ENCODE data around the gene STX19. TPM values are rescaled to one million over a fixed set of nuclear protein-coding genes. Genes with fewer than 3 reads are reported as not detected.

Gene STX19
- polyA plus RNA-seq, 1 experiment: not detected

DNA sequence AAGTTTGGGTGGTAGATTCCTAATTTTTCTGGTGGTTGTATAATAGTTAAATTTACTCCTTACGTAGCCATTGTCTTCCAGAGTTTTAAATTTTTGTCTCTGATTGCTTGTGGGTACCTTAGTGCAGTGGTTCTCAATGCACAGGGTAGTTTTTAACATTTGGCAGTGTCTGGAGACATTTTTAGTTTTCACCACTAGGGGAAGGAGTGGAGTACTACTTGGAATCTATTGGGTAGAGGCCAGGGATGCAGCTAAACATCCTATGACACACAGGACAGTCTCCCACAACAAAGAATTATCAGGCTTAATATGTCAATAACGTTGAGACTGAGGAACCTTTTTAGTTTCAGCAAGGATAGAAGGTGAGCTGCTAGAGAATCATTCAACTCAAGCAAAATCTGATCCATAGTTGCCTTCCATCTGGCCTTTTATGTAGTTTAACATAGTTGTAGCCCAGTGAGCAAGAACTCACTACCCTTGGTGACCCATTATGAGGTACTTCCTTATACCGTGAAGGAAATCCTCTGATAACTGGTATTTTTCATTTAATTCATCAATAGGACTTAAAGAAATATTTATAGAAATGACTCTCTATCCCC lies 8.6 kb upstream of the STX19 start:
- POLR2A ChIA-PET: no interaction called here
- CTCF ChIA-PET: interaction anchor here (0.7 to 2.4 kb wide), 14 partner anchors 9 to 213 kb away, joined by 3 to 9 read pairs (median 6); partner anchors contain the start of genes DHFR2, NSUN3 and STX19

GRCh38 chr3:94026623-94027022 lies 1.8 kb downstream of the STX19 start:
- ChIA-PET POLR2A (no interaction called here), CTCF (interaction anchor here (0.9 to 1.7 kb wide), 3 partner anchors 10 to 43 kb away, joined by 3 to 6 read pairs (median 5); partner anchors contain the start of genes DHFR2 and NSUN3)
- H3K27ac ChIP-seq (ENCODE audit: low read depth, low read length): no peak overlapping the region
- DNase-seq (ENCODE audit: low read depth, low spot score): no peak
- H3K9me3 ChIP-seq (ENCODE audit: control insufficient read depth, insufficient read depth, low read length): no peaks in the 10 kb centered on the region
- H3K4me3 ChIP-seq (ENCODE audit: low read depth, low read length): no peak overlapping the region
- H3K27me3 ChIP-seq (ENCODE audit: control insufficient read depth, insufficient read depth, low read length): no peaks in the 10 kb centered on the region
- no peak for TF ChIP-seq CTCF (IDR thresholded peaks at IDR 0.05; ENCODE audit: low read depth, low read length)

More for the DNA sequence above, 8.6 kb upstream of the STX19 start:
- Histone ChIP-seq H3K27ac (ENCODE audit: low read depth, low read length) (no peak overlapping the region), H3K27me3 (ENCODE audit: control insufficient read depth, insufficient read depth, low read length) (no peaks in the 10 kb centered on the region), H3K4me3 (ENCODE audit: low read depth, low read length) (no peak overlapping the region), H3K9me3 (ENCODE audit: control insufficient read depth, insufficient read depth, low read length) (no peaks in the 10 kb centered on the region)
- peak; percentile 4 for DNase-seq (ENCODE audit: low read depth, low spot score)
- peak; percentile 63 for TF ChIP-seq CTCF (IDR thresholded peaks at IDR 0.05; ENCODE audit: low read depth, low read length)

GRCh38 chr3:94024385-94024784 lies 4.0 kb downstream of the STX19 start:
- no peaks in the 10 kb centered on the region for H3K27me3 ChIP-seq (ENCODE audit: control insufficient read depth, insufficient read depth, low read length)
- H3K27ac ChIP-seq (ENCODE audit: low read depth, low read length): no peak overlapping the region
- H3K4me3 ChIP-seq (ENCODE audit: low read depth, low read length): no peak overlapping the region
- no peaks in the 10 kb centered on the region for H3K9me3 ChIP-seq (ENCODE audit: control insufficient read depth, insufficient read depth, low read length)
- no peak for TF ChIP-seq CTCF (IDR thresholded peaks at IDR 0.05; ENCODE audit: low read depth, low read length)
- CTCF ChIA-PET: interaction anchor here (1.1 to 1.9 kb wide), 2 partner anchors 13 to 46 kb away, joined by 4 to 10 read pairs; no protein-coding TSS in a partner anchor
- POLR2A ChIA-PET: no interaction called here
- DNase-seq (ENCODE audit: low read depth, low spot score): no peak

DNA sequence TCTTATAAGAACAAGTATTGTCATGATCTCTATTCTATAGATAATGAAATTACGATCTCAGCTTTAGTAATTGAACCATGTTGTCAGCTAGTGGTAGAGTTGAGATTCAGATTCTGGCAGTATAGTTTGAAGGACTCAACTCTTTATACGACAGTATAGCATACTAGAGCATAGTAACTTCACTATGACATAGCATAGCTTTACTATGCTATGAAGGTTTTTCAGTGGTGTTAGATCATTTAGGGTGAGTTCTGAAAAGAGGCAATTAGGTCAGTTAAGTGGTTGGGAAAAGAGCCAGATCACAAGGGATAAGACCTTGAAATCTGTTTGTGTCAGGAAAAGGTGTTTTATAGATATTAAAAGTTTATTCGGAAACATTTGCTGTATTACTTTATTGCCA lies 8.1 kb downstream of the STX19 start:
- Histone ChIP-seq H3K27ac (ENCODE audit: low read depth, low read length) (no peak overlapping the region), H3K4me3 (ENCODE audit: low read depth, low read length) (no peak overlapping the region), H3K27me3 (ENCODE audit: control insufficient read depth, insufficient read depth, low read length) (no peaks in the 10 kb centered on the region), H3K9me3 (ENCODE audit: control insufficient read depth, insufficient read depth, low read length) (no peaks in the 10 kb centered on the region)
- ChIA-PET POLR2A (no interaction called here), CTCF (interaction anchor here (1.3 to 3.0 kb wide), 3 partner anchors 9 to 49 kb away, joined by 4 to 10 read pairs (median 9); no protein-coding TSS in a partner anchor)
- DNase-seq (ENCODE audit: low read depth, low spot score): no peak
- TF ChIP-seq CTCF (IDR thresholded peaks at IDR 0.05; ENCODE audit: low read depth, low read length): no peak

DNA sequence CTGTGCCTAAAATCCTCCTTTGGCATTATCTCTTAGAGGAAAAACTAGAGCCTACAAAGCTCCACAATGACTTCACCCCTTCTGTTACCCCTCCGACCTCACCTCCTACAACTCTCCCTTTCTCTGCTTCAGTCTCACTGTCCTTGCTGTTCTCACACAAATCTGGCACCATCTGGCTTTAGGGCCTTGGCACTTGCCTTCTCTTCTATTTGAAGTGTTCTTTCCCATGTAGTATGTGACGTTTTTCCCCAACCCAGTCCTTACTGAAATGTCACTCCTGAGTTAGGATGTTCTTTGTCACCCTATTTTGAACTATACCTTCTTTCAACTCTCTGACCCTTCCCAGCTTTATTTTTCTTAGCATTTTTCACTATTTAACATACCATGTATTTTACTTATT lies 8.7 kb downstream of the STX19 start:
- H3K27me3 ChIP-seq (ENCODE audit: control insufficient read depth, insufficient read depth, low read length): no peaks in the 10 kb centered on the region
- POLR2A ChIA-PET: no interaction called here
- no peak for TF ChIP-seq CTCF (IDR thresholded peaks at IDR 0.05; ENCODE audit: low read depth, low read length)
- no peak overlapping the region for H3K27ac ChIP-seq (ENCODE audit: low read depth, low read length)
- no peaks in the 10 kb centered on the region for H3K9me3 ChIP-seq (ENCODE audit: control insufficient read depth, insufficient read depth, low read length)
- DNase-seq (ENCODE audit: low read depth, low spot score): no peak
- H3K4me3 ChIP-seq (ENCODE audit: low read depth, low read length): no peak overlapping the region
- CTCF ChIA-PET: interaction anchor here (1.3 to 3.0 kb wide), 3 partner anchors 8 to 50 kb away, joined by 4 to 10 read pairs (median 9); no protein-coding TSS in a partner anchor

All from AG04450 (cell line).